ENCODE results near the gene ECSIT.

GRCh38 chr19:11505504-11506100 lies 23.3 kb downstream of the ECSIT start, which contains the start of gene ZNF653:
- TF ChIP-seq POLR2AphosphoS5 (IDR thresholded peaks at IDR 0.05; ENCODE audit: low read depth, low read length) (peak; percentile 17; the same call in 1 of the 2 replicates), SIN3A (IDR thresholded peaks at IDR 0.05; ENCODE audit: borderline replicate concordance, insufficient read depth, low read length) (0 out of 2 replicates have a peak, but pooled peaks have one; percentile 29), REST (IDR thresholded peaks at IDR 0.05; ENCODE audit: insufficient read depth in 1 of 2, low read depth in 2 of 2, low read length in 2 of 2) (no peak)

All from PFSK-1 (cell line).